IMR-90 (cell line): ENCODE results near the gene CETN3. TPM values are rescaled to one million over a fixed set of nuclear protein-coding genes. Genes with fewer than 3 reads are reported as not detected.

Source experiments
- ATAC-seq: fragments of 200-7000 bp; cut with Tn5 transposase; 2 replicates; pipeline ENCODE4 v1.9.1; 2020; ENCODE audit warnings: low read depth, mild to moderate bottlenecking, moderate library complexity
- BruUV-seq: library from RNA; stranded (reverse); fragments of 400-500 nt; replicated peaks from 2 replicates; lab custom pipeline; 2021; lab: Mats Ljungman, UMichigan
- CTCF ChIA-PET: fragments of 300-600 bp; formaldehyde crosslinking; extraction: SDS; loops from one replicate; lab custom pipeline; 2021; ENCODE audit warnings: antibody characterized with exemption; lab: Yijun Ruan, JAX
- POLR2A ChIA-PET: fragments of 300-600 bp; sonication (Branson Sonifier 250); formaldehyde crosslinking; loops from one replicate; lab custom pipeline; 2022; ENCODE audit warnings: antibody characterized with exemption; ENCODE audit not compliant: unreplicated experiment; lab: Charles Lee
- DNase-seq: peaks from one replicate; pipeline ENCODE4 v3.0.0; 2013
- H2AFZ ChIP-seq: replicated peaks from 2 replicates; pipeline ENCODE3; 2013; ENCODE audit warnings: low read length, mild to moderate bottlenecking; ENCODE audit not compliant: poor library complexity
- H2AK5ac ChIP-seq: 2 replicates; pipeline ENCODE4 v1.6.1; 2013; ENCODE audit warnings: low read depth, low read length, inconsistent platforms
- H2AK9ac ChIP-seq: replicated peaks from 2 replicates; pipeline ENCODE3; 2013; ENCODE audit warnings: mild to moderate bottlenecking, low read depth, low read length, moderate library complexity; ENCODE audit not compliant: poor library complexity
- H2BK120ac ChIP-seq: 2 replicates; pipeline ENCODE4 v1.6.1; 2013; ENCODE audit warnings: low read depth, low read length, inconsistent platforms
- H2BK15ac ChIP-seq: 3 replicates; pipeline ENCODE4 v1.6.1; 2013; ENCODE audit warnings: low read depth, low read length, inconsistent platforms
- H2BK20ac ChIP-seq: 2 replicates; pipeline ENCODE4 v1.6.1; 2013; ENCODE audit warnings: low read depth, mild to moderate bottlenecking, inconsistent platforms, low read length, moderate library complexity
- H2BK5ac ChIP-seq: 2 replicates; pipeline ENCODE4 v1.6.1; 2013; ENCODE audit warnings: mild to moderate bottlenecking, low read depth, low read length, inconsistent platforms; ENCODE audit not compliant: poor library complexity, severe bottlenecking
- H3K14ac ChIP-seq: replicated peaks from 2 replicates; pipeline ENCODE4 v1.6.1; 2013; ENCODE audit warnings: low read depth, low read length, inconsistent platforms
- H3K18ac ChIP-seq: 2 replicates; pipeline ENCODE4 v1.6.1; 2013; ENCODE audit warnings: low read depth, low read length, control low read depth
- H3K23ac ChIP-seq: 2 replicates; pipeline ENCODE4 v1.6.1; 2013; ENCODE audit warnings: low read depth, low read length, inconsistent platforms
- H3K27ac ChIP-seq: 2 replicates; pipeline ENCODE4 v1.5.1; 2013; ENCODE audit warnings: mild to moderate bottlenecking, control low read depth, low read length; ENCODE audit not compliant: insufficient read depth
- H3K27me3 ChIP-seq: 2 replicates; pipeline ENCODE4 v1.6.1; 2013; ENCODE audit warnings: low read length; ENCODE audit not compliant: control insufficient read depth, insufficient read depth
- H3K36me3 ChIP-seq: 2 replicates; pipeline ENCODE4 v1.6.1; 2013; ENCODE audit warnings: low read length, mixed read lengths; ENCODE audit not compliant: control insufficient read depth, insufficient read depth
- H3K4ac ChIP-seq: 2 replicates; pipeline ENCODE4 v1.6.1; 2013; ENCODE audit warnings: low read depth, low read length, inconsistent platforms
- H3K4me1 ChIP-seq: 2 replicates; pipeline ENCODE4 v1.6.1; 2013; ENCODE audit warnings: low read length, mixed read lengths; ENCODE audit not compliant: control insufficient read depth, insufficient read depth
- H3K4me2 ChIP-seq: 2 replicates; pipeline ENCODE4 v1.6.1; 2013; ENCODE audit warnings: low read depth, mild to moderate bottlenecking, control low read depth, low read length, moderate library complexity
- H3K4me3 ChIP-seq: 2 replicates; pipeline ENCODE4 v1.5.1; 2013; ENCODE audit warnings: low read depth, mild to moderate bottlenecking, control low read depth, low read length, moderate library complexity; ENCODE audit not compliant: insufficient read depth
- H3K56ac ChIP-seq: 2 replicates; pipeline ENCODE4 v1.6.1; 2013; ENCODE audit warnings: low read length, inconsistent platforms; ENCODE audit not compliant: insufficient read depth; ENCODE audit errors: extremely low read depth
- H3K79me1 ChIP-seq, 2 experiments: 2 replicates each; pipeline ENCODE4 v1.6.1; 2013; ENCODE audit warnings: low read length in 2 of 2, inconsistent platforms in 1 of 2, low read depth in 1 of 2
- H3K9ac ChIP-seq: 2 replicates; pipeline ENCODE4 v1.6.1; 2013; ENCODE audit warnings: low read depth, low read length, control low read depth
- H3K9me1 ChIP-seq: 2 replicates; pipeline ENCODE4 v1.6.1; 2013; ENCODE audit warnings: low read length, inconsistent platforms; ENCODE audit not compliant: insufficient read depth
- H3K9me3 ChIP-seq: 2 replicates; pipeline ENCODE4 v1.6.1; 2013; ENCODE audit warnings: low read length; ENCODE audit not compliant: control insufficient read depth, insufficient read depth
- H4K20me1 ChIP-seq: 2 replicates; pipeline ENCODE4 v1.6.1; 2013; ENCODE audit warnings: low read length, inconsistent platforms; ENCODE audit not compliant: insufficient read depth
- H4K5ac ChIP-seq: 2 replicates; pipeline ENCODE4 v1.6.1; 2013; ENCODE audit warnings: mild to moderate bottlenecking, low read depth, low read length, control low read depth
- H4K8ac ChIP-seq, 2 experiments: 2 replicates each; pipeline ENCODE4 v1.6.1; 2013; ENCODE audit warnings: low read depth in 2 of 2, low read length in 2 of 2, control low read depth in 1 of 2, inconsistent platforms in 1 of 2
- H4K91ac ChIP-seq: 2 replicates; pipeline ENCODE4 v1.6.1; 2013; ENCODE audit warnings: low read depth, low read length, inconsistent platforms; ENCODE audit not compliant: insufficient read depth
- BHLHE40 ChIP-seq: fragments of 150-350 bp; IDR thresholded peaks from 2 replicates; pipeline ENCODE4 v1.6.1; 2016; ENCODE audit warnings: mild to moderate bottlenecking, low read depth, low read length
- CEBPB ChIP-seq: IDR thresholded peaks from 2 replicates; pipeline ENCODE4 v1.6.1; 2012; ENCODE audit warnings: low read depth, low read length, improper control_type of control experiment
- WGBS, 2 experiments: methylation state at CpG; one replicate each; pipeline versions ENCODE4 v1.1.5 to v1.1.7; 2013; ENCODE audit warnings: missing lambda C conversion rate in 2 of 2; ENCODE audit not compliant: insufficient read length in 1 of 2; ENCODE audit errors: extremely low coverage in 2 of 2; 5-methylcytosine and 5-hydroxymethylcytosine counted together
- dilution Hi-C: fragments of 300-500 bp; cut with HindIII; formaldehyde crosslinking; loops from one replicate; pipeline ENCODE4 v1.14.3; 2018; ENCODE audit warnings: low sequenced_read_pairs; ENCODE audit not compliant: unreplicated experiment
- in situ Hi-C: fragments of 300-500 bp; cut with MboI; formaldehyde crosslinking; loops from 3 replicates; pipeline ENCODE4 v1.14.3; 2019; ENCODE audit warnings: low sequenced_read_pairs, inconsistent platforms, mixed read lengths
- intact Hi-C: fragments of 100-400 bp; cut with micrococcal nuclease; formaldehyde crosslinking; loops from 2 replicates; pipeline ENCODE4 v1.10.0; 2022
- polyA plus RNA-seq, 3 experiments: library from polyadenylated mRNA; depleted of rRNA; stranded (reverse); fragments of >200 nt; gene quantifications; 2 replicates each; pipeline ENCODE4 v1.2.3, GENCODE V29; 2012; ENCODE audit warnings: low replicate concordance in 1 of 3
- total RNA-seq: library from RNA; depleted of rRNA; stranded (reverse); fragments of >200 nt; gene quantifications from 2 replicates; pipeline ENCODE4 v1.2.3, GENCODE V29; 2012

The CETN3 gene
- total and polyA plus RNA-seq, 2 of the 4 experiments (the other 2 are of a cell fraction), result 1.1 to 6.5 TPM

GRCh38 chr5:90440644-90441043 lies 31.1 kb upstream of the CETN3 start:
- TF ChIP-seq CEBPB (no peak), BHLHE40 (no peak)

More at GRCh38 chr5:90440644-90441043, 31.1 kb upstream of the CETN3 start:
- Histone ChIP-seq H2BK20ac (no peak overlapping the region), H3K4me2 (no peak overlapping the region), H2BK15ac (no peak overlapping the region), H3K36me3 (no peaks in the 10 kb centered on the region), H2BK5ac (no peak overlapping the region), H3K27ac (no peak overlapping the region), H3K27me3 (peaks cover 1% of the 10 kb centered on the region; the same call in 1 of the 2 replicates), H3K23ac (no peak overlapping the region), H3K9me3 (no peaks in the 10 kb centered on the region), H2BK120ac (no peak overlapping the region), H3K56ac (no peak overlapping the region; the same call in 1 of the 2 replicates), H3K4me1 (no peaks in the 10 kb centered on the region), H3K18ac (no peak overlapping the region), H2AK5ac (no peak overlapping the region), H4K8ac (no peak overlapping the region), H2AFZ (no peak overlapping the region), H3K14ac (no peak overlapping the region), H4K5ac (no peak overlapping the region), H3K9ac (no peak overlapping the region), H4K91ac (no peak overlapping the region), H3K9me1 (no peaks in the 10 kb centered on the region), H4K20me1 (no peaks in the 10 kb centered on the region), H3K4ac (no peak overlapping the region), H2AK9ac (no peak overlapping the region), H3K4me3 (no peak overlapping the region), H3K79me1 (no peaks in the 10 kb centered on the region)
- ChIA-PET CTCF (interaction anchor here (1.0 kb wide), 1 partner anchor 14 kb away, joined by 3 read pairs; no protein-coding TSS in a partner anchor), POLR2A (no interaction called here)
- no CpG with 5 or more reads among the region's 2 CpGs for WGBS, 2 experiments
- ATAC-seq, result no peak; the same call in 1 of the 2 replicates
- BruUV-seq, result no TSS peak
- in situ Hi-C loops (no loop called here), intact Hi-C loops (loop anchor here (1.0 kb wide), 1 partner anchor 164 kb away; no protein-coding TSS in a partner anchor), dilution Hi-C loops (no loop called here)
- no peak for DNase-seq
